Gastroesophageal sphincter (tissue), 3 donors: Measurements from ENCODE around the gene COPZ1.

Experiments used
- CTCF ChIP-seq, 4 experiments: fragments of 200-600 bp in 2 of 4; fragments of 450-650 bp in 2 of 4; sonication (generic) in 1 of 4; IDR thresholded peaks; one replicate each; pipeline ENCODE4 v1.5.1; 2017 to 2019; ENCODE audit warnings: antibody characterized with exemption in 4 of 4, mild to moderate bottlenecking in 2 of 4, moderate library complexity in 2 of 4
- EP300 ChIP-seq: sonication (generic); formaldehyde crosslinking; IDR thresholded peaks from one replicate; pipeline ENCODE4 v1.6.1; 2017; ENCODE audit warnings: antibody characterized with exemption, mild to moderate bottlenecking
- POLR2A ChIP-seq, 2 donors: fragments of 450-650 bp; IDR thresholded peaks; one replicate each; pipeline ENCODE4 v1.6.1; 2017; ENCODE audit warnings: antibody characterized with exemption in 2 of 2, mild to moderate bottlenecking in 2 of 2, moderate library complexity in 1 of 2
- POLR2AphosphoS5 ChIP-seq: sonication (generic); formaldehyde crosslinking; IDR thresholded peaks from one replicate; pipeline ENCODE4 v1.6.1; 2017; ENCODE audit warnings: antibody characterized with exemption

GRCh38 chr12:54372113-54372806 is 47.3 kb downstream of the COPZ1 start:
- no peak for TF ChIP-seq EP300
- TF ChIP-seq CTCF (IDR thresholded peaks at IDR 0.05), result no peak
- TF ChIP-seq POLR2A (IDR thresholded peaks at IDR 0.05), result no peak
- no peak for TF ChIP-seq POLR2AphosphoS5
